DOHH2 (cell line): Measurements from ENCODE around the gene CACTIN.

Experiments
- CTCF ChIP-seq: fragments of 200-600 bp; sonication (generic); IDR thresholded peaks from one replicate; pipeline ENCODE4 v1.5.1; 2014; ENCODE audit warnings: antibody characterized with exemption, mild to moderate bottlenecking, low read depth, low read length; ENCODE audit not compliant: poor library complexity, severe bottlenecking
- EZH2phosphoT487 ChIP-seq: fragments of 200-600 bp; sonication (generic); IDR thresholded peaks from 2 replicates; pipeline ENCODE4 v1.6.1; 2017; ENCODE audit warnings: borderline replicate concordance, mild to moderate bottlenecking, antibody characterized with exemption, low read length, moderate library complexity, mixed read lengths

GRCh38 chr19:3633559-3633988 is 7.0 kb upstream of the CACTIN start:
- TF ChIP-seq CTCF: no peak
- TF ChIP-seq EZH2phosphoT487: no peak
